Stomach smooth muscle (tissue), 2 donors: ENCODE results near the gene SAE1.

Source experiments
- H3K27ac ChIP-seq: one replicate; pipeline ENCODE4 v1.7.0; 2013; ENCODE audit warnings: mild to moderate bottlenecking, low read length, inconsistent platforms
- H3K27me3 ChIP-seq, 2 donors: one replicate each; pipeline ENCODE4 v1.7.0; 2013; ENCODE audit warnings: low read length in 2 of 2; ENCODE audit not compliant: insufficient read depth in 2 of 2, control insufficient read depth in 1 of 2
- H3K36me3 ChIP-seq, 2 donors: one replicate each; pipeline ENCODE4 v1.7.0; 2013; ENCODE audit warnings: low read length in 2 of 2; ENCODE audit not compliant: control insufficient read depth in 2 of 2, insufficient read depth in 2 of 2
- H3K4me1 ChIP-seq: one replicate; pipeline ENCODE4 v1.7.0; 2013; ENCODE audit warnings: low read length; ENCODE audit not compliant: control insufficient read depth, insufficient read depth
- H3K4me3 ChIP-seq, 2 donors: one replicate each; pipeline ENCODE4 v1.7.0; 2013; ENCODE audit warnings: low read length in 2 of 2
- H3K9ac ChIP-seq, 2 donors: one replicate each; pipeline ENCODE4 v1.7.0; 2013; ENCODE audit warnings: low read length in 2 of 2, mild to moderate bottlenecking in 1 of 2
- H3K9me3 ChIP-seq, 2 donors: one replicate each; pipeline ENCODE4 v1.7.0; 2013; ENCODE audit warnings: low read length in 2 of 2; ENCODE audit not compliant: control insufficient read depth in 2 of 2
- donor health status: healthy.
- donor health status: Pancreatic carcinoma.

The SAE1 gene

DNA sequence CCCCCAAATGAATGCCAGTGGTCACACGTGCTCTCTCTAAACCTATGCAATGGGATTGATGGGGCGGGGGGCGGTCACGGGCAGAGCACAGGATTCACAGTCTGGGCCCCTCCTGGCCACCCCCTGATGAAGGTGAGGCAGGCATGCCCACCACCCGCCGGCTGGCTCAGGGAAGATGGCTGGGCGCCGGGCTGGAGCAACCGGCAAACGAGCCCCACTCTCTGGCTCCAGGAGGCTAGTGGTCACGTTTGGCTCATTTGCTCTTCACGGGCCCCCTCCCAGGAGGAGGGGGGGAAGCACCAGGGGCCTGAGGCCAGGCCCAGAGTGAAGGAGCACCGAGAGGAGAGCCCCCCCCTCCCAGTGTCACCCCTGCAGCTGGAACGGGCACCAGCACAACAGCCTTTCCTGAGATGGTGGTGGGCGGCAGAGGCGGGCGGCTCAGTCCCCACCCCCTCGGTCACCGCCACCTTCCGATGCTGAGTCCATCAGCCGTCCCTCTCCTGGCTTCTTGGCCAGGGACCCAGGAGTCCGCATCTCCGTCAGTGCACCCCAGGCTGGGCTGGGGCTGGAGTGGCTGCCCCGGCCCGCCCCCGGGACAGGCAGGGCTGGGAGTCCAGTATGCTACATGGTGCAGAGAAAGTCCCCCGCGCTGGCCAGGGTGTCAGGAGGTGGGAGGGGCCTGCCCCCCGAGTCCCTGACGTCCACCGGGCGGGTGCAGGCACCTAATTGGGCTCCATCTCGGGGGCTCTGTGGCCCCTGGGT lies 90.6 kb downstream of the SAE1 start:
- peaks cover 5 to 11% of the 10 kb centered on the region in 2 donors for H3K36me3 ChIP-seq
- H3K27me3 ChIP-seq: no peaks in the 10 kb centered on the region

DNA sequence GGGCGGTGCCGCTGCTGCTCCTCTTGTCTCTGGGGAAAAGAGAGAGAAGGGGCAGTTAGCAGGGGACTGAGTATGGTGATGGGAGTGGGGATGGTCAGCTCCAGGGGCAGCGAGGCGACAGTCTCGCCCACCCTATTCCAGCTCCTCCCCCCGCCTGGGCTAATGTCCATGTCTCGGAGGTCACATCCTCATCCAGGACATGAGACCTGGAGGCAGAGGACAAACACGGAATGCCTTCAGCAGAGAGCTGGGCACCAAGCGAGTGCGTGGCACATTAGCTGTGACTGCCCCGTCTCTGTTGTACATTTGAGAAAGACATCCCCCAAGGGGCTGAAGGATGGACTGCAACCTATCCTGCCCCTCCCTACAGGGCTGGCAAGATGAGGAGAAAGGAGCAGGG lies 91.3 kb downstream of the SAE1 start:
- no peaks in the 10 kb centered on the region for H3K27me3 ChIP-seq
- H3K9me3 ChIP-seq: no peaks in the 10 kb centered on the region
- peaks cover 5 to 11% of the 10 kb centered on the region in 2 donors for H3K36me3 ChIP-seq
- H3K27ac ChIP-seq: no peak overlapping the region
- no peak overlapping the region for H3K4me3 ChIP-seq
- H3K9ac ChIP-seq: no peak overlapping the region
- H3K4me1 ChIP-seq: peaks cover 14% of the 10 kb centered on the region

More for the DNA sequence above, 90.6 kb downstream of the SAE1 start:
- Histone ChIP-seq H3K4me1 (peaks cover 7% of the 10 kb centered on the region), H3K27ac (no peak overlapping the region), H3K9ac (no peak overlapping the region), H3K9me3 (no peaks in the 10 kb centered on the region), H3K4me3 (no peak overlapping the region)

DNA sequence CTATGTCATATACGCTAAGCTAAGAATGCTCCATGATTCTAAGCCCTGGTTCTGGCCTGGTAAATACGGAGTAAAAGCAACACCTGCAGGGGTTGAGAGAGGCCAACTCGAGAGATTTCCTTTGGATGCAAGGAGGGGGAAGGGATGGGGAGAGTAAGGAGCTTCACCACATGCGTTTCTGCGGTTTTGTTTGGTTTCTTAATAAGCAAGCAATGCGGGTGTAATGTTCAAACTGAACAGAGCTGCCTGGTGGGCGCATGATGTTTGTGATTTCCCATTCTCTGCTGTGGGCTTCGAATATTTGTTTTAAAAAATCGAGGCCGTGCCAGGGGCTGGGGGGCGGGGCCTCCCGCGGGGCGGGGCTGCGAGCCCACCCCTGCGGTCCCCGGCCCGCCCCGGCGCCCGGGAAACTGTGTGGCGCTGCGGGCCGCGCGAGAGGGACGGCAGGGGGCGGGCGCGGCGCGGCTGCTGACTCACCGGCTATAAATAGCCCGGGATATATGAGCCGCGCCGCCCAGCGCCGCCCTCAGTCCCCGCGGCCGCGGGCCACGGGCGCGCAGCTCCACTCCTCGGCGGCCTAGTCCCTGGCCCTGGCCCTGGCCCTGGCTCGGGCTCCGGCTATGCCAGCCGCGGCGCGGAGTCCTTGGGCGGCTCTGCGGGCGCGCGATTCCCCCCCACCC lies 95.3 kb downstream of the SAE1 start:
- Histone ChIP-seq H3K27ac (peak overlapping the region; percentile 98), H3K9ac (peak overlapping the region; percentile 88 to 92), H3K36me3 (peaks cover 5 to 8% of the 10 kb centered on the region in 2 donors), H3K27me3 (no peaks in the 10 kb centered on the region), H3K4me3 (peak overlapping the region; percentile 73 to 75), H3K4me1 (peaks cover 43% of the 10 kb centered on the region), H3K9me3 (no peaks in the 10 kb centered on the region)

DNA sequence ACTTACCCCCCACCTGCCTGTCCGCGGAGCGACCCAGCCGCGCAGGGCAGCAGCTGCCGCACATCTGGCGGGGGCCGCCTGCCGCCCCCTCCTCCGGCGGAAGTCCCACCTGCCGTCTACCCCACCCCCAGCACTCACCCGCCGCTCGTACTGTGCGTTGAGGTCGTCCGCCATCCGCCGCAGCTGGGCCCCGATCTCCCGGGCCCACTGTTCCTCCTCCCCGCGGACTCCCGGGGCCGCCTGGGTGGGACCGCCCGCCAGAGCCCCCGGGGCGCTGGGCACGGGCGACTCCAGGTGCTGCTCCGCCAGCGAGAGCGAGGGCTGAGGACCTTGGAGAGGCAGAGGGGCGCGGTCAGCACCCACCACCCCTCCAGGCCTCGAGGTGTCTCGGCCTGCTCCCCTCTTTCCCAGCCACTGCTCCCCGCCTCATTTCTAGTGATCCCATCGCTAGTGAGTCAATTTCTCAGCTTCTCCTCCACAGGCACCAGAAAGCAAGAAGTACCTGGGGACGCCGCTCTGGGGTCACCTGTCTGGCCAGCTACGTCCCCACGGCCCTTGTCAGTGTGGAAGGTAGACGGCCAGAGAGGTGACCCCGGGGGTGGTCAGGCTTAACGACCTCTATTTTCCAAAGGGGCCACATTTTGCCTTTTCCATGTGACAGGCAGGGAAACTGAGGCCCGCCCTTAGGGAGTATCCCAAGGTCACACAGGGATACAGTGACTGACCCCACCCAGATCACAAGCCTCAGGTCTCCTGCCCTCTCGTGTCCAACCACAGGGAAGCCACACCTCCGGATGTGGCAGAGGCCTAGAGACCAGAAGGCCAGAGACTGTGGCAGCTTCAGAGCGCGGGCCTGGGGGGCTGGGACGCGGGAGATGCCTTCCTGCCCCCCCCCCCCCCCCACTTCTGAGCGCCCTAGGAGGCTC lies 96.1 kb downstream of the SAE1 start:
- Histone ChIP-seq H3K4me1 (peaks cover 48% of the 10 kb centered on the region), H3K9me3 (no peaks in the 10 kb centered on the region), H3K4me3 (peak overlapping the region; percentile 73 to 75), H3K27me3 (no peaks in the 10 kb centered on the region), H3K9ac (peak overlapping the region; percentile 88 to 92), H3K27ac (peak overlapping the region; percentile 98), H3K36me3 (peaks cover 3 to 5% of the 10 kb centered on the region in 2 donors)

DNA sequence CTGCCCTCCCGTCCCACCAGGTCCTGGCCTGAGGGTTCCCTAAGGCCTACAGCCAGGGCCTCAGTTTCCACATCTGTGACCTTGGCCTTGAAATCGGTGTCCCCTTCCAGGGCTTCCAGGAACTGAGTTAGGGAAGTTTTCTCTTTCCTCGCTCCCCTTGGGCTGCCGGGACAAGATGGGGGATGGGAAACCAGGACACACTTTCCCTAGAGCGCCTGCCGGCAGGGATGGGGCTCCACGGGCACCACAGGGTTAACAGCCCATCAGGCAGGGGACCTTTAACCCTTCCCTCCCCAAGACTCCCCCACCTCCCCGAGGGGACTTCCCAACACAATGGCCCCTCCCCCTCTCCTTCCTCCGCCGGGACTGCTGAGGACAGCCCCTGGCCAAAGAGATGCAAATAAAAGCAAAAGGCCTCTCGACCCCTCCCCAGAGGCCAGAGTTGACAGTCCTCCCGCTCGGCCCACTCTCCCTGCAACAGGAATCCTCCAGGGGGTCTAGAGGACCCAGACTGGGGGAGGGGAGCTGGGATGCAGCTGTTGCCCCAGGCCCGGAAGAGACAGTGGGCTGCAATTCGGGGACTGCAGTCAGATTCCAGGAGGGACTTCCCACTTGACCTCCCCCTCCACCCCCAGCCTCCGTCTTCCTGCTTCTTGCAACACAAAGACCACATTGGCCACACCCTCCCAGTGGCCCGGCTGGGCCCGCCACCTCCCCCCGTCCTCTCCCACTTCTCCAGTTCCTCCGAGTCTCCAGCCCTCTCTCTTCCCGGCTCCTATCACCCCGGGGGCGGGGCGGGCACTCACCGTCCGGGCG lies 96.9 kb downstream of the SAE1 start:
- Histone ChIP-seq H3K9ac (peak overlapping the region; percentile 88 to 92), H3K9me3 (no peaks in the 10 kb centered on the region), H3K4me3 (peak overlapping the region; percentile 73 to 75), H3K4me1 (peaks cover 53% of the 10 kb centered on the region), H3K27me3 (no peaks in the 10 kb centered on the region), H3K36me3 (peaks cover 0 to 2% of the 10 kb centered on the region in 2 donors), H3K27ac (peak overlapping the region; percentile 98)

DNA sequence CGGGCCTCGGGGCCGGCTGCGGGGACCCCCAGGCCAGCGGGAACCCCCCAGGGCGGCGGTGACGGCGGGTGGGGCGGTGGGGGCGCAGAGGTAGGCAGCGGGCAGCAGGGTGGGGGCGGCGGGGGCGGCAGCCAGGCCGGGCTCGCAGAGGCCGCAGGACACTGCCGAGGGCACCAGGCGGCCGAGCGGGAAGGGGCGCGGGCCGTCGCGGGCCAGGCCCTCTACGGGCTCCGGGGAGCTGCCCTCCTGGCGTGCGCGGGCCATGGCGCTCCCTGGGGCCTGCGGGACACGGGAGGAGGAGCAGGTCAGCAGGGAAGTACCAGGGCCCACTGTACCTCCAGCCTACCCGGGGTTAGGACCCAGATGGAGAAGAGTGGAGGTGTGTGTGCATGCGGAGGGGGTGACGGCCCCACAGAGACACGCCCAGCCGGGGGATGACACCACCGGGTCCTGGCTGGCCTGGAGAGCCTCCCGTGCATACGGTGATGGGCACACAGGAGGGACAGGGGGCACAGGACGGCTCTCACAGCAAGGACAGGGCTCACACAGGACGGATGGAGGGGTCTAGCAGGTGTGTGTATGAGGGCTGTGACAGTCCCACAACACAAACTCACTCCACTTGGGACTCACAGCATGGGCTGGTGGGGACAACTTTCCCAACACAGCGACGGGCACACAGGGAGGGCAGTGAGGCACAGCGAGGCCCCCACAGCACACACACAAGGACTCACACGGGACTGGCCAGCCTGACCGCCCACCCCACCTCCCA lies 97.7 kb downstream of the SAE1 start:
- H3K4me3 ChIP-seq: peak overlapping the region; percentile 83 to 87
- H3K36me3 ChIP-seq: peaks cover 0 to 2% of the 10 kb centered on the region in 2 donors
- H3K4me1 ChIP-seq: peaks cover 53% of the 10 kb centered on the region
- no peaks in the 10 kb centered on the region for H3K27me3 ChIP-seq
- H3K9me3 ChIP-seq: no peaks in the 10 kb centered on the region
- peak overlapping the region; percentile 21 to 92 for H3K9ac ChIP-seq
- H3K27ac ChIP-seq: peak overlapping the region; percentile 98

DNA sequence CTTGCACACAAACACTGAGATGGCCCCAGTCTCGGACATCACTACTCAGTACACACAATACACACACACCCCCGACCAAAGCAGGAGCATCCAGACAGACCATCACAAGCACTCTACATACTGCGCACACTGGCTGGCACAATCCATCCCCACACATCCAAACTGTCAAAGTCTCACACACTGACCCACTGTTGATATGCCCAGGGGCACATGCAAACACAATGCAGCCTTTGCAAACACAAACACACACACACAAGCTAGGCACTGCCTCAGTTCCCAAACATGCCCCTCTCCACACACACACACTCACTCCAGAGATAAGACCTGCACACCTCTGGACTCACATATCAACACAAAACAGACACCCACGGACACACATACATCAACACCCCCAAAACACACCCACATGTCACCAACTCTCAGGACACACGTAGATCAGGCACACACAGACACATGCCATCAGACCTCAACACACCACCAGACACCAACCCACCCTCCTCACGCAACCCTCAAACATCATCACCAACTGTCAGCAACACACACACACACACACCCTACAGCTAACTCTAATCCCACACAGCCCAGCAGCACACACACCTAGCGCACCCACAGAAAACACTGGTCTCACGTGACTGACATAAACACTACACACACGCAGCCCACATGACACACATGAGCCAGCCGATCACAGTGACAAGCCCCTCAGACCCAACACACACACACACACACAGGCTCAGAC lies 98.5 kb downstream of the SAE1 start:
- Histone ChIP-seq H3K9ac (peak overlapping the region; percentile 76 to 92), H3K27me3 (no peaks in the 10 kb centered on the region), H3K36me3 (no peaks in the 10 kb centered on the region), H3K27ac (peak overlapping the region; percentile 98), H3K4me3 (peak overlapping the region; percentile 83 to 87), H3K9me3 (no peaks in the 10 kb centered on the region), H3K4me1 (peaks cover 53% of the 10 kb centered on the region)

DNA sequence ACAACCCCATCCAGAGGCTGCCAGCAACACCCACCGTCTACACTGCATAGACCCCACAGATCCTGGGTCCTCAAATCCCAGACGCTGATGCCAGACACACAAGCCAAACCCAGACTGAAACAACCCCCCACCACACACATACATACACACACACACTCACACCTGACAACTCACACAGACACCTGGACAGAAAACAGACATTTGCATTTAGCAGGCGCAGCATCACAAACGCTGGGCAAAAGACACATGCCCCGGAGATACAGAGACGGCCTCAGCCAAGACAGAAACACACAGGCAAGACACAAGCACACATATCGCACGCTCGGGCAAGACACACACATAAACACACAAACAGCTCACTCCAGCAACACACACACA lies 99.0 kb downstream of the SAE1 start:
- peak overlapping the region; percentile 76 to 92 for H3K9ac ChIP-seq
- peak overlapping the region; percentile 83 to 87 for H3K4me3 ChIP-seq
- H3K36me3 ChIP-seq: no peaks in the 10 kb centered on the region
- no peaks in the 10 kb centered on the region for H3K27me3 ChIP-seq
- H3K4me1 ChIP-seq: peaks cover 53% of the 10 kb centered on the region
- no peaks in the 10 kb centered on the region for H3K9me3 ChIP-seq
- H3K27ac ChIP-seq: peak overlapping the region; percentile 98
